Fibroblast of lung (primary cell): Measurements from ENCODE around the gene MMP20.

Experiments used
- CTCF ChIP-seq, 2 donors: IDR thresholded peaks in 1 of 2; conservative IDR thresholded peaks in 1 of 2; 1 replicate in 1 of 2; 2 replicates in 1 of 2; pipeline ENCODE4 v1.5.1; 2011 to 2012; ENCODE audit warnings: low read length in 2 of 2, control low read depth in 1 of 2, inconsistent platforms in 1 of 2, low read depth in 1 of 2, mild to moderate bottlenecking in 1 of 2
- EZH2 ChIP-seq: IDR thresholded peaks from 2 replicates; pipeline ENCODE4 v1.5.1; 2012; ENCODE audit warnings: low read length, control low read depth, mild to moderate bottlenecking; ENCODE audit errors: missing control alignments

- TF ChIP-seq CTCF (conservative IDR thresholded peaks at IDR 0.05 in 1 of 2, IDR thresholded peaks at IDR 0.05 in 1 of 2; ENCODE audit: low read depth in 1 of 2, low read length in 2 of 2), result peak; percentile 83 to 89
- no peak for TF ChIP-seq EZH2
These were observed 41.3 kb upstream of the MMP20 start for GRCh38 chr11:102666331-102666957.
